Hepatocyte (in vitro differentiated cells): ENCODE data around the gene P3H4.

Experiments used
- CTCF ChIP-seq: fragments of 200-600 bp; sonication (generic); IDR thresholded peaks from 2 replicates; pipeline ENCODE4 v1.5.1; 2016; ENCODE audit warnings: antibody characterized with exemption, mild to moderate bottlenecking; ENCODE audit not compliant: poor library complexity
- EZH2 ChIP-seq: fragments of 200-600 bp; sonication (generic); IDR thresholded peaks from 2 replicates; pipeline ENCODE4 v1.6.1; 2016; ENCODE audit warnings: antibody characterized with exemption, mild to moderate bottlenecking, borderline replicate concordance

- TF ChIP-seq CTCF (no peak), EZH2 (no peak)
Observed at GRCh38 chr17:41769346-41769862, 42.3 kb downstream of the P3H4 start.
